Measurements from ENCODE around the gene INVS. TPM values are rescaled to one million over a fixed set of nuclear protein-coding genes. Genes with fewer than 3 reads are reported as not detected.
"Not testable (repeated sequence)": the region's sequence is repeated elsewhere in the genome, so short reads cannot be mapped to it uniquely, and the experiment has no call there.

Gene INVS
- total RNA-seq, 2 donors from 2014 or later, result 14.6 to 16.2 TPM

- not testable (repeated sequence) for H3K9me3 ChIP-seq (ENCODE audit: control insufficient read depth, low read length, poor library complexity, severe bottlenecking); DNase-seq; H3K27ac Mint-ChIP-seq; ATAC-seq; H3K27me3 Mint-ChIP-seq; H3K4me1 Mint-ChIP-seq; H3K4me3 Mint-ChIP-seq; H3K36me3 Mint-ChIP-seq (ENCODE audit: low read depth)
Measured at GRCh38 chr9:100145167-100145934, 46.3 kb downstream of the INVS start.

GRCh38 chr9:100145976-100146375 lies 46.9 kb downstream of the INVS start:
- not testable (repeated sequence) for H3K27me3 Mint-ChIP-seq; H3K4me3 Mint-ChIP-seq; ATAC-seq; H3K4me1 Mint-ChIP-seq; H3K36me3 Mint-ChIP-seq (ENCODE audit: low read depth); H3K27ac Mint-ChIP-seq; DNase-seq; H3K9me3 ChIP-seq (ENCODE audit: control insufficient read depth, low read length, poor library complexity, severe bottlenecking)

DNA sequence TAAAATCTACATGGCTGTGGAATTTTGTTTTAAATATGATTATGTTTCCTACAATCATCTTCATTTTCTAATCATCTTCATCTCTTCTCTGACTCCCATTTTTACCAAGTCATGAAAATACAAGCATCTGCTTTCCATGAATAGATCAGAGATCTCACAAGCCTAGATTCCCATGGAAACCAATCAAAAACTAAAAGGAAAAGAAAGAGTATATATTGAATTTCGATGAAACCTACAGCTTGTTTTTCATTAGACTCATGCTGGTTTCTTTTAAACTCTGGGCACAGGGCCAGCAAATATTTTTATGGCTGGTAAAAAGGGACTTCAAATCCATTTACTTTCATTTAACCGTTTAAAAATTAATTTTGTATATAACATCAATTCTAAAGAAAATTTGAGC lies 51.2 kb downstream of the INVS start:
- ATAC-seq (no peak), DNase-seq (no peak)
- H3K9me3 ChIP-seq (ENCODE audit: control insufficient read depth, low read length, poor library complexity, severe bottlenecking), result no peaks in the 10 kb centered on the region
- Mint-ChIP-seq H3K36me3 (ENCODE audit: low read depth) (peaks cover 4% of the 10 kb centered on the region), H3K4me1 (peaks cover 4% of the 10 kb centered on the region), H3K27ac (no peak overlapping the region), H3K4me3 (no peak overlapping the region), H3K27me3 (no peaks in the 10 kb centered on the region)

- no peak overlapping the region for H3K4me3 Mint-ChIP-seq
- DNase-seq, result no peak
- no peaks in the 10 kb centered on the region for H3K27me3 Mint-ChIP-seq
- H3K36me3 Mint-ChIP-seq (ENCODE audit: low read depth), result peaks cover 2% of the 10 kb centered on the region
- no peaks in the 10 kb centered on the region for H3K9me3 ChIP-seq (ENCODE audit: control insufficient read depth, low read length, poor library complexity, severe bottlenecking)
- ATAC-seq, result no peak
- no peaks in the 10 kb centered on the region for H3K4me1 Mint-ChIP-seq
- no peak overlapping the region for H3K27ac Mint-ChIP-seq
Measured at GRCh38 chr9:100160021-100160420, 61.0 kb downstream of the INVS start.

- no peaks in the 10 kb centered on the region for H3K9me3 ChIP-seq (ENCODE audit: control insufficient read depth, low read length, poor library complexity, severe bottlenecking)
- Mint-ChIP-seq H3K4me3 (no peak overlapping the region), H3K27me3 (no peaks in the 10 kb centered on the region), H3K4me1 (no peaks in the 10 kb centered on the region), H3K27ac (no peak overlapping the region), H3K36me3 (ENCODE audit: low read depth) (peaks cover 2% of the 10 kb centered on the region)
- DNase-seq, result no peak
- ATAC-seq, result no peak
Measured at GRCh38 chr9:100167176-100167575, 68.1 kb downstream of the INVS start.

GRCh38 chr9:100167915-100168654 lies 69.0 kb downstream of the INVS start:
- H3K4me3 Mint-ChIP-seq, result no peak overlapping the region
- no peaks in the 10 kb centered on the region for H3K4me1 Mint-ChIP-seq
- no peak for DNase-seq
- H3K27me3 Mint-ChIP-seq, result no peaks in the 10 kb centered on the region
- no peaks in the 10 kb centered on the region for H3K9me3 ChIP-seq (ENCODE audit: control insufficient read depth, low read length, poor library complexity, severe bottlenecking)
- ATAC-seq, result no peak
- peaks cover 2% of the 10 kb centered on the region for H3K36me3 Mint-ChIP-seq (ENCODE audit: low read depth)
- H3K27ac Mint-ChIP-seq, result no peak overlapping the region

DNA sequence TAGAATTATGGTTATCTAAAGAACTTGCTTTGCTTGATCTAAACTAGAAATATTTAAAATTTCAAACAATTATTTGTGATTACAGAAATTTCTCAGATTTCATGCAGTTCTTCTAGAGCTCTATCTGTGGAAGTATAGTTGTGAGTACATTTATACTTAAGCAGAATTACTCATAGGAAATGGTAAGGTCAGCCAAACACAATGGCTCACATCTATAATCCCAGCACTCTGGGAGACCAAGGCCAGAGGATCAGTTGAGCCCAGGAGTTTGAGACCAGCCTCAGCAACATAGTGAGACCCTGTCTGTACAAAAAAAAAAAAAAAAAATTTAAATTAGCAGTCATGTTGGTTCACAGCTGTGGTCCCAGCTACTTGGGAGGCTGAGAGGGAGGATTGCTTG lies 71.0 kb downstream of the INVS start:
- ATAC-seq (no peak), DNase-seq (no peak)
- peaks cover 2% of the 10 kb centered on the region for H3K36me3 Mint-ChIP-seq (ENCODE audit: low read depth)
- H3K9me3 ChIP-seq (ENCODE audit: control insufficient read depth, low read length, poor library complexity, severe bottlenecking), result peaks cover 3% of the 10 kb centered on the region
- H3K4me1 Mint-ChIP-seq, result no peaks in the 10 kb centered on the region
- no peaks in the 10 kb centered on the region for H3K27me3 Mint-ChIP-seq
- H3K4me3 Mint-ChIP-seq, result no peak overlapping the region
- no peak overlapping the region for H3K27ac Mint-ChIP-seq

GRCh38 chr9:100170556-100170955 lies 71.5 kb downstream of the INVS start:
- no peak overlapping the region for H3K4me3 Mint-ChIP-seq
- ATAC-seq (no peak), DNase-seq (no peak)
- H3K36me3 Mint-ChIP-seq (ENCODE audit: low read depth), result peaks cover 2% of the 10 kb centered on the region
- no peaks in the 10 kb centered on the region for H3K27me3 Mint-ChIP-seq
- H3K9me3 ChIP-seq (ENCODE audit: control insufficient read depth, low read length, poor library complexity, severe bottlenecking), result peaks cover 3% of the 10 kb centered on the region
- no peak overlapping the region for H3K27ac Mint-ChIP-seq
- no peaks in the 10 kb centered on the region for H3K4me1 Mint-ChIP-seq

GRCh38 chr9:100186356-100186755 lies 87.3 kb downstream of the INVS start:
- no peak overlapping the region for H3K27ac Mint-ChIP-seq
- H3K9me3 ChIP-seq (ENCODE audit: control insufficient read depth, low read length, poor library complexity, severe bottlenecking), result peaks cover 11% of the 10 kb centered on the region
- no peak for DNase-seq
- H3K4me1 Mint-ChIP-seq, result no peaks in the 10 kb centered on the region
- no peak for ATAC-seq
- H3K4me3 Mint-ChIP-seq, result no peak overlapping the region
- H3K27me3 Mint-ChIP-seq, result no peaks in the 10 kb centered on the region
- no peaks in the 10 kb centered on the region for H3K36me3 Mint-ChIP-seq (ENCODE audit: low read depth)

DNA sequence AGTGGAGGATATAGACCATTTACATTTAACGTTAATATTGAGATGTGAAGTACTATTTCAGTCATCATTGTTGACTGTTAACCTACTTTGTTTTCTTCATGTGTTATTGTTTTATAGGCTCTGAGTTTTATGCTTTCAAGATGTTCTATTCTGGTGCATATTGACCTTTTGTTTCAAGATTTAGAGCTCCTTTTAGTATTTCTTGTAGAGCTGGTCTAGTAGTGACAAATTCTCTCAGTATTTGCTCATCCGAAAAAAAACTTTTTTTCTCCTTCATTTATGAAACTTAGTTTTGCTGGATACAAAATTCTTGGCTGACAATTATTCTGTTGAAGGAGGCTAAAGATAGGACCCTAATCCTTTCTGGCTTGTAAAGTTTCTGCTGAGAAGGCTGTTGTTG lies 91.3 kb downstream of the INVS start:
- H3K4me1 Mint-ChIP-seq, result no peaks in the 10 kb centered on the region
- no peak for ATAC-seq
- no peaks in the 10 kb centered on the region for H3K36me3 Mint-ChIP-seq (ENCODE audit: low read depth)
- no peak overlapping the region for H3K4me3 Mint-ChIP-seq
- no peak overlapping the region for H3K27ac Mint-ChIP-seq
- no peaks in the 10 kb centered on the region for H3K27me3 Mint-ChIP-seq
- peaks cover 11% of the 10 kb centered on the region for H3K9me3 ChIP-seq (ENCODE audit: control insufficient read depth, low read length, poor library complexity, severe bottlenecking)
- DNase-seq, result no peak

- Mint-ChIP-seq H3K36me3 (ENCODE audit: low read depth) (no peaks in the 10 kb centered on the region), H3K27ac (no peak overlapping the region), H3K27me3 (no peaks in the 10 kb centered on the region), H3K4me1 (no peaks in the 10 kb centered on the region), H3K4me3 (no peak overlapping the region)
- DNase-seq (no peak), ATAC-seq (no peak)
- peaks cover 11% of the 10 kb centered on the region for H3K9me3 ChIP-seq (ENCODE audit: control insufficient read depth, low read length, poor library complexity, severe bottlenecking)
Measured at GRCh38 chr9:100191264-100191663, 92.2 kb downstream of the INVS start.

GRCh38 chr9:100193078-100193477 lies 94.0 kb downstream of the INVS start:
- no peaks in the 10 kb centered on the region for H3K4me1 Mint-ChIP-seq
- peaks cover 11% of the 10 kb centered on the region for H3K9me3 ChIP-seq (ENCODE audit: control insufficient read depth, low read length, poor library complexity, severe bottlenecking)
- DNase-seq (no peak), ATAC-seq (no peak)
- H3K36me3 Mint-ChIP-seq (ENCODE audit: low read depth), result no peaks in the 10 kb centered on the region
- no peaks in the 10 kb centered on the region for H3K27me3 Mint-ChIP-seq
- no peak overlapping the region for H3K27ac Mint-ChIP-seq
- no peak overlapping the region for H3K4me3 Mint-ChIP-seq

DNA sequence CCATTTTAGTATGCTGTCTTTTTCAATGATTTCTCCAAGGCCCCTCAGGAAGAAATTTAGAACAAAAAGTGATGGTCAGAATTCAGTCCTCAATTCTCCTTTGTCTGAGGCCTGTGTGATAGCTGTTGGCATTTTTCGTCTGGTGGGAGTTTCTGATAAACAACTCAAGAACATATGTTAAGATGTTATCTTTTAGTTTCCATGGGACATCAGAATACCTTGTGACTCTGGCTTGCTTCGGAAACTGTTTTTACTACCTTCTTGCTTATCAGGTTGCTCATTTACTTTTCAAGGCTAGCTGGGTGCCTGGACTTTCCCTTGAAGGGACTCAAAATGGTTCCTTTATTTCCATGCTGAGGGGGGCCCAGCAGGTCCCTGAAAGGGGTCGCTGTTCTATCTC lies 97.2 kb downstream of the INVS start:
- H3K4me1 Mint-ChIP-seq, result no peaks in the 10 kb centered on the region
- no peaks in the 10 kb centered on the region for H3K9me3 ChIP-seq (ENCODE audit: control insufficient read depth, low read length, poor library complexity, severe bottlenecking)
- ATAC-seq, result no peak
- H3K27ac Mint-ChIP-seq, result no peak overlapping the region
- no peak for DNase-seq
- no peaks in the 10 kb centered on the region for H3K36me3 Mint-ChIP-seq (ENCODE audit: low read depth)
- H3K4me3 Mint-ChIP-seq, result no peak overlapping the region
- no peaks in the 10 kb centered on the region for H3K27me3 Mint-ChIP-seq

DNA sequence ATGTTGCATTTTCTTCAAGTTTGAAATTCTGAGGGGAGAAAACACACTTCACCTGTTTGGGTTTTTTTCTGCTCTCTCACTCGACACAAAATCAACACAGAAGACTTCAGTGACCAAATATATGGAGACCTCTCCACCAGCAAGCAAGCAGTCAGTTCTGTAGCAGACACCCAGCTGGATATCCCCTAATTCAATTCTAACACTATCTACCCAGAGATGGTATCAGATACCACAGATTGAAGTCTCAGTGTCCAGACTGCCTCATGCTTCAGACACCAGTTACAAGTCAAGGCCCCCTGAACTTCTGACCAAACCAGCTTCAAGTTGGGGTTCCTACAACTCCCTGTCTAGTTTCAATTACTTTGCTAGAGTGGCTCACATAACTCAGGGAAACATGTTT lies 97.8 kb downstream of the INVS start:
- H3K4me1 Mint-ChIP-seq, result no peaks in the 10 kb centered on the region
- H3K27me3 Mint-ChIP-seq, result no peaks in the 10 kb centered on the region
- ATAC-seq (no peak), DNase-seq (no peak)
- no peak overlapping the region for H3K27ac Mint-ChIP-seq
- H3K9me3 ChIP-seq (ENCODE audit: control insufficient read depth, low read length, poor library complexity, severe bottlenecking), result no peaks in the 10 kb centered on the region
- H3K36me3 Mint-ChIP-seq (ENCODE audit: low read depth), result no peaks in the 10 kb centered on the region
- no peak overlapping the region for H3K4me3 Mint-ChIP-seq
